C4-2B (cell line): ENCODE results near the gene ZFR2.
"Not testable (repeated sequence)": the region's sequence is repeated elsewhere in the genome, so short reads cannot be mapped to it uniquely, and the experiment has no call there.

Experiments
- H3K27ac ChIP-seq: fragments of 450-650 bp; 2 replicates; pipeline ENCODE4 v1.5.1; 2017
- CTCF ChIP-seq: fragments of 450-650 bp; conservative IDR thresholded peaks from 2 replicates; pipeline ENCODE4 v1.5.1; 2017; ENCODE audit warnings: mild to moderate bottlenecking
- ZFX ChIP-seq: fragments of 450-650 bp; IDR thresholded peaks from 2 replicates; pipeline ENCODE4 v1.6.1; 2017

ZFR2 gene

GRCh38 chr19:3902317-3902973, 33.6 kb upstream of the ZFR2 start:
- TF ChIP-seq ZFX (no peak), CTCF (no peak)
- H3K27ac ChIP-seq: no peak overlapping the region

GRCh38 chr19:3899531-3900294, 30.9 kb upstream of the ZFR2 start:
- no peak overlapping the region for H3K27ac ChIP-seq
- TF ChIP-seq ZFX (no peak), CTCF (no peak)

GRCh38 chr19:3898426-3898825, 29.6 kb upstream of the ZFR2 start:
- H3K27ac ChIP-seq: no peak overlapping the region
- TF ChIP-seq ZFX: no peak
- TF ChIP-seq CTCF: no peak

GRCh38 chr19:3897936-3898335, 29.1 kb upstream of the ZFR2 start:
- TF ChIP-seq ZFX (no peak), CTCF (no peak)
- H3K27ac ChIP-seq: no peak overlapping the region

GRCh38 chr19:3895788-3896187, 26.9 kb upstream of the ZFR2 start:
- no peak overlapping the region for H3K27ac ChIP-seq
- TF ChIP-seq CTCF (no peak), ZFX (no peak)

- H3K27ac ChIP-seq: not testable (repeated sequence)
Measured at GRCh38 chr19:3894959-3895358, 26.1 kb upstream of the ZFR2 start.

GRCh38 chr19:3893509-3894179, 24.8 kb upstream of the ZFR2 start:
- no peak for TF ChIP-seq CTCF
- no peak for TF ChIP-seq ZFX
- no peak overlapping the region for H3K27ac ChIP-seq
